GM18502 (cell line): ENCODE measurements around the gene NR2C1.
A peak's percentile ranks its signal among the peaks of the same experiment; 100 is the strongest.
"Not testable (repeated sequence)": the region's sequence is repeated elsewhere in the genome, so short reads cannot be mapped to it uniquely, and the experiment has no call there.

Source experiments
- ATAC-seq: cut with Tn5 transposase; IDR thresholded peaks from one replicate; pipeline ENCODE4 v1.9.1; 2021; ENCODE audit warnings: mild to moderate bottlenecking; ENCODE audit not compliant: unreplicated experiment, poor library complexity

The NR2C1 gene

GRCh38 chr12:95004610-95005009 lies 68.8 kb downstream of the NR2C1 start:
- ATAC-seq = no peak

- ATAC-seq = peak; percentile 7
Measured at GRCh38 chr12:95003921-95004272, 69.5 kb downstream of the NR2C1 start.

GRCh38 chr12:95003213-95003920 lies 70.1 kb downstream of the NR2C1 start, which contains the start of gene NDUFA12:
Gene NDUFA12, minus strand, starts transcription at chr12:95003697. Its CDS starts 17 bp downstream, at chr12:95003680.
- peak; percentile 100 for ATAC-seq

GRCh38 chr12:95002754-95003153 lies 70.7 kb downstream of the NR2C1 start:
- no peak for ATAC-seq

GRCh38 chr12:94998326-94998725 lies 75.1 kb downstream of the NR2C1 start:
- no peak for ATAC-seq

- no peak for ATAC-seq
Measured at GRCh38 chr12:94997726-94998125, 75.7 kb downstream of the NR2C1 start.

GRCh38 chr12:94997061-94997460 lies 76.4 kb downstream of the NR2C1 start:
- ATAC-seq = no peak

- no peak for ATAC-seq
Measured at GRCh38 chr12:94994312-94994711, 79.1 kb downstream of the NR2C1 start.

GRCh38 chr12:94993855-94994254 lies 79.6 kb downstream of the NR2C1 start:
- ATAC-seq = not testable (repeated sequence)

- no peak for ATAC-seq
Measured at GRCh38 chr12:94990222-94990621, 83.2 kb downstream of the NR2C1 start.

- ATAC-seq = no peak
Measured at GRCh38 chr12:94988471-94988870, 84.9 kb downstream of the NR2C1 start.

- no peak for ATAC-seq
Measured at GRCh38 chr12:94987801-94988200, 85.6 kb downstream of the NR2C1 start.

- no peak for ATAC-seq
Measured at GRCh38 chr12:94987076-94987669, 86.2 kb downstream of the NR2C1 start.

- not testable (repeated sequence) for ATAC-seq
Measured at GRCh38 chr12:94985099-94985498, 88.3 kb downstream of the NR2C1 start.

- ATAC-seq = no peak
Measured at GRCh38 chr12:94983321-94983720, 90.1 kb downstream of the NR2C1 start.

GRCh38 chr12:94982456-94982855 lies 91.0 kb downstream of the NR2C1 start:
- ATAC-seq = no peak

GRCh38 chr12:94980577-94980976 lies 92.8 kb downstream of the NR2C1 start:
- ATAC-seq = no peak

GRCh38 chr12:94979941-94980340 lies 93.5 kb downstream of the NR2C1 start:
- ATAC-seq = no peak

- no peak for ATAC-seq
Measured at GRCh38 chr12:94977766-94978468, 95.5 kb downstream of the NR2C1 start.

- ATAC-seq = no peak
Measured at GRCh38 chr12:94973221-94973620, 100.2 kb downstream of the NR2C1 start.

- no peak for ATAC-seq
Measured at GRCh38 chr12:94972795-94973194, 100.6 kb downstream of the NR2C1 start.
